Spleen (tissue), 11 donors: ENCODE results near the gene PTCD2. TPM values are rescaled to one million over a fixed set of nuclear protein-coding genes. Genes with fewer than 3 reads are reported as not detected.

Experiments used
- DNase-seq: peaks from one replicate; pipeline ENCODE4 v3.0.0-alpha.2; 2020
- H3K27ac ChIP-seq, 8 donors: fragments of 200-600 bp; sonication (generic) in 7 of 8; 1 replicate in 4 of 8; 2 replicates in 4 of 8; pipeline versions ENCODE4 v1.5.0 to v1.8.0; 2016 to 2021; ENCODE audit warnings: inconsistent platforms in 4 of 8, mild to moderate bottlenecking in 4 of 8, moderate library complexity in 1 of 8
- H3K27me3 ChIP-seq, 7 donors: fragments of 200-600 bp; sonication (generic) in 6 of 7; replicated peaks in 1 of 7; 1 replicate in 4 of 7; 2 replicates in 3 of 7; pipeline versions ENCODE4 v1.5.0 to v1.8.0; 2016 to 2021; ENCODE audit warnings: inconsistent platforms in 3 of 7, mild to moderate bottlenecking in 1 of 7
- H3K36me3 ChIP-seq, 6 donors: fragments of 200-600 bp; sonication (generic) in 5 of 6; 1 replicate in 4 of 6; 2 replicates in 2 of 6; pipeline versions ENCODE4 v1.5.0 to v1.8.0; 2016 to 2021; ENCODE audit warnings: inconsistent platforms in 2 of 6
- H3K4me1 ChIP-seq, 6 donors: fragments of 200-600 bp; sonication (generic) in 5 of 6; 1 replicate in 3 of 6; 2 replicates in 3 of 6; pipeline versions ENCODE4 v1.5.0 to v1.8.0; 2016 to 2021; ENCODE audit warnings: inconsistent platforms in 3 of 6
- H3K4me3 ChIP-seq, 8 donors: fragments of 200-600 bp; sonication (generic) in 7 of 8; 1 replicate in 4 of 8; 2 replicates in 4 of 8; pipeline versions ENCODE4 v1.5.0 to v1.8.0; 2016 to 2021; ENCODE audit warnings: inconsistent platforms in 4 of 8, mild to moderate bottlenecking in 4 of 8, moderate library complexity in 2 of 8
- H3K9me3 ChIP-seq, 8 donors: fragments of 200-600 bp; sonication (generic) in 7 of 8; 1 replicate in 4 of 8; 2 replicates in 4 of 8; pipeline versions ENCODE4 v1.5.0 to v1.8.0; 2016 to 2021; ENCODE audit warnings: inconsistent platforms in 4 of 8
- CTCF ChIP-seq, 11 experiments: fragments of 200-600 bp in 7 of 11; fragments of 450-650 bp in 4 of 11; sonication (generic) in 4 of 11; IDR thresholded peaks in 8 of 11; conservative IDR thresholded peaks in 3 of 11; 1 replicate in 7 of 11; 2 replicates in 4 of 11; pipeline versions ENCODE4 v1.4.0 to v1.8.0; 2016 to 2021; ENCODE audit warnings: antibody characterized with exemption in 11 of 11, inconsistent platforms in 4 of 11, mild to moderate bottlenecking in 1 of 11
- POLR2A ChIP-seq, 3 donors: fragments of 450-650 bp; IDR thresholded peaks; one replicate each; pipeline ENCODE4 v1.5.1; 2017; ENCODE audit warnings: antibody characterized with exemption in 3 of 3, mild to moderate bottlenecking in 1 of 3
- POLR2AphosphoS5 ChIP-seq, 3 donors: sonication (generic); formaldehyde crosslinking; IDR thresholded peaks; one replicate each; pipeline ENCODE4 v1.5.1; 2017; ENCODE audit warnings: antibody characterized with exemption in 3 of 3
- WGBS, 5 donors: extraction: QIAGEN DNeasy Blood & Tissue Kit in 3 of 5; methylation state at CpG; one replicate each; pipeline versions ENCODE4 v1.1.5 to v1.1.7; 2013 to 2018; 5-methylcytosine and 5-hydroxymethylcytosine counted together
- intact Hi-C: fragments of 100-400 bp; cut with DNase I; formaldehyde crosslinking; loops from one replicate; pipeline ENCODE4 v1.15.0; 2023; ENCODE audit warnings: low total_unique reads
- polyA plus RNA-seq, 3 donors: library from polyadenylated mRNA; stranded (reverse); fragments of 200-250 nt; gene quantifications; one replicate each; pipeline ENCODE4 v1.2.1, GENCODE V29; 2013
- total RNA-seq, 7 donors: library from RNA; depleted of rRNA in 3 of 7; stranded (reverse); fragments of >200 nt in 3 of 7; fragmentation: NEBNext Ultra II Directional in 4 of 7; extraction: Animal tissue kit (Norgen Biotek cat#: 25700) in 4 of 7; gene quantifications; one replicate each; pipeline versions ENCODE4 v1.1.0 to v1.2.1, GENCODE V29; 2016 to 2021
- donor health status: healthy with polysubstance abuse.
- donor health status: DM: no; HTN: no; CAD: no; lungs with moderate emphysema.
- donor health status: DM: no; HTN: no; CAD: no.
- donor health status: Bipolar disorder and iron deficiency.
- donor health status: healthy.
- donor health status: DM: no; HTN: no; CAD: no.
- donor health status: DM: yes; HTN: yes; CAD: no.

The PTCD2 gene
- total and polyA plus RNA-seq, 10 donors, result 1.2 to 11.7 (median 7.5) TPM

- Histone ChIP-seq H3K4me1 (peaks cover 0 to 83% (median 23%) of the 10 kb centered on the region in 6 donors), H3K27ac (peak overlapping the region in 3 of 8 donors; percentile 2 to 46 (median 4)), H3K36me3 (peaks cover 0 to 38% (median 5%) of the 10 kb centered on the region in 6 donors), H3K9me3 (no peaks in the 10 kb centered on the region), H3K27me3 (no peaks in the 10 kb centered on the region), H3K4me3 (peak overlapping the region in 1 of 8 donors; percentile 17)
- 71 to 95% (median 89%) methylated on average over 5 of the region's 5 CpGs for WGBS, 5 donors
- intact Hi-C loops, result no loop called here
- no peak for DNase-seq
- TF ChIP-seq CTCF (IDR thresholded peaks at IDR 0.05 in 8 of 11, conservative IDR thresholded peaks at IDR 0.05 in 3 of 11), result no peak
- no peak for TF ChIP-seq POLR2AphosphoS5 (IDR thresholded peaks at IDR 0.05)
- TF ChIP-seq POLR2A (IDR thresholded peaks at IDR 0.05), result no peak
Measured at GRCh38 chr5:72298711-72299110, 21.5 kb upstream of the PTCD2 start.

DNA sequence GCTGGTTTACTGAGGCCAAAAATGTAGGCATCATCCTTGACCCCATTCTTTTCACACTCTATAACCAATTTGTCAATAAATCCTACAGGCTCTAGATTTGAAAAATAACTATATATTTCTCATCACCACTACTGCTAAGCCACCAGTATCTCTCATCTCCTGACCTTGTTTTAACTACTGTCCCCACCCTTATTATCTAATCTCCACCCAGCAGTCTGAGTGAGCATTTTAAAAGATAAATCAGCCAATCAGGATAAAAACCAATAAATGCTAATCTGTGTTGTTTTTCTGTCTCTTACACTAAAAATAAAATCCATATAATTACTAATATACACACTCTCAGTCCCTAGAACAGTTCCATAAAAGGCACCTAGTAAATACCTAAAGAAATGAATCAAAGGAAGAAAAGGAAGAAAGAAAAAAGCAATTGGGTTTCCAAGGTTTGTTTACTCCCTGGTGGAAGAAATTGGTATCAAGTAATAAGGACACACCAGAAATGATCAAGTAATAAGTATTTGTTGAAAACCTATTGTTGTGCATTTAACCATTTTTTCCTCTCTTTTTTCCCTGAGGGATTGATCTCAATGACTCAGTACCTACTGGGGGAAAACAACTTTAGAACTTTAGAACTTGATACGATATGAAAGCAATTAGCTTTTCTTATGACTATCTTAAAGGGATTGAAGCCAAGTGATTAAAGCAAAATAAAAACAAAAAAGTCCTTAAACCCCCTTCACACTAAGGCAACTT is 19.4 kb upstream of the PTCD2 start:
- Histone ChIP-seq H3K9me3 (no peaks in the 10 kb centered on the region), H3K4me3 (no peak overlapping the region), H3K27ac (peak overlapping the region in 4 of 8 donors; percentile 1 to 35 (median 10)), H3K4me1 (peaks cover 0 to 82% (median 21%) of the 10 kb centered on the region in 6 donors), H3K36me3 (peaks cover 0 to 24% (median 5%) of the 10 kb centered on the region in 6 donors), H3K27me3 (no peaks in the 10 kb centered on the region)
- intact Hi-C loops, result loop anchor here (10.0 kb wide), 2 partner anchors 166 to 516 kb away; no protein-coding TSS in a partner anchor
- 53 to 76% (median 66%) methylated on average over 1 of the region's 1 CpG for WGBS, 5 donors
- DNase-seq, result no peak
- TF ChIP-seq CTCF (IDR thresholded peaks at IDR 0.05 in 8 of 11, conservative IDR thresholded peaks at IDR 0.05 in 3 of 11) (no peak), POLR2A (IDR thresholded peaks at IDR 0.05) (no peak), POLR2AphosphoS5 (IDR thresholded peaks at IDR 0.05) (no peak)

DNA sequence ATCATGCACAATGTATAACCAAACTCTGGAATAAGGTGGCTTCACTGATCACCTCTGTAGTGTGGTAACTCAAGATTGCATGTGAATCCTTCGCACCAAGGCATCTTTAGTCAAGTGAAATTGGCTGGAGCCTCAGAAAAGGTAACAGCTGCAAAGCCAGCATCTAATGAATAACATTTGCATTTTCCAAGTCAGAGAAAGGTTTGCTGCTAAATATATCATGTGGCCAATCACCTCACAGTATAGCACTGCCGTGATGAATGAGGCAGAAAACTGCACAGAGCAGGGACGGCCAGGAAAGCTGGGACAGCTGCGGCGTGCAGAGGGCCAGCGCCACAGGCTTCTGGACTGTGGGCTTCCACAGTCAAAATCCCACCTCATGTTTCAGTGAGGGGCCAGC is 18.6 kb upstream of the PTCD2 start:
- no peak for DNase-seq

More for the DNA sequence above, 18.6 kb upstream of the PTCD2 start:
- 72 to 89% (median 85%) methylated on average over 6 of the region's 6 CpGs for WGBS, 5 donors
- H3K27me3 ChIP-seq, result no peaks in the 10 kb centered on the region
- H3K36me3 ChIP-seq, result peaks cover 0 to 18% (median 3%) of the 10 kb centered on the region in 6 donors
- intact Hi-C loops, result loop anchor here (10.0 kb wide), 2 partner anchors 167 to 517 kb away; no protein-coding TSS in a partner anchor
- H3K27ac ChIP-seq, result peak overlapping the region in 4 of 8 donors; percentile 1 to 39 (median 22)
- TF ChIP-seq POLR2AphosphoS5 (IDR thresholded peaks at IDR 0.05) (peak in 2 of 3 donors; percentile 25 to 63), POLR2A (IDR thresholded peaks at IDR 0.05) (no peak), CTCF (IDR thresholded peaks at IDR 0.05 in 8 of 11, conservative IDR thresholded peaks at IDR 0.05 in 3 of 11) (no peak)
- no peak overlapping the region for H3K4me3 ChIP-seq
- H3K4me1 ChIP-seq, result peaks cover 0 to 82% (median 19%) of the 10 kb centered on the region in 6 donors
- H3K9me3 ChIP-seq, result no peaks in the 10 kb centered on the region
